Measurements from ENCODE around the gene GSTP1. TPM values are rescaled to one million over a fixed set of nuclear protein-coding genes. Genes with fewer than 3 reads are reported as not detected.

The GSTP1 gene
- total and polyA plus RNA-seq, 2 of the 8 experiments (the other 6 are each of a cell fraction or from before 2014, with no cell fraction given) = 1,454 to 3,329 TPM

DNA sequence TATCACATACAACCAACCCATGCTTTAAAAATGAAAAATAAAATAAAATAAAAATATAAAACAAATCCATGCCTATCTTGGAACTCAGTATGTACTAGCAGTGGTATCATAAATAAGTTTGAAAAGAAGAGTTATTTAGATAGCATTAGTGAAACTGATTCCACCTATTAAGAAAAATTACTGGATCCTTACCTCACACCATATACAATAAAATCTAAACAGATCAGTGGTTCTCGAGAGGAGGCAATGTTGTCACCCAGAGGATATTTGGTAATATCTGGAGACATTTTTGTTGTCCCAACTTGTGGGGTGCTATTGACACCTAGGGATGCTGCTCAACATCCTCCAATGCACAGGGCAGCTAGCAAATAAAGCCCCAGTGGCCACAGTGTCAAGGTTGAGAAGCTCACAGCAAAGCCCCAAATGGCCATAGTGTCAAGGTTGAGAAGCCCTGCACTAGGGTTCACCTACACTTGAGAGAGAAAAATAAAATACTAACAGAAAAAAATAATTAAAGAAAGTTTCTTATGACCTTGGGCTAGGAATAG lies 13.2 kb downstream of the GSTP1 start:
- no peak for DNase-seq (ENCODE audit: low read depth in 1 of 2, low spot score in 2 of 2)
- H3K4ac ChIP-seq (replicated peaks; ENCODE audit: insufficient read length, low read depth, low read length) = no peak overlapping the region
- H3K14ac ChIP-seq (ENCODE audit: insufficient read length) = no peak overlapping the region
- H3K79me2 ChIP-seq (ENCODE audit: control insufficient read depth in 1 of 2, insufficient read depth in 2 of 2, low read length in 2 of 2) = no peaks in the 10 kb centered on the region
- ChIA-PET POLR2A (ENCODE audit: partially characterized antibody) (interaction anchor here (6.1 kb wide), 1 partner anchor 13 kb away, joined by 71 read pairs; the partner anchor contains the start of gene GSTP1), CTCF (ENCODE audit: partially characterized antibody) (interaction anchor here (1.4 to 2.5 kb wide), 4 partner anchors 13 to 214 kb away, joined by 3 to 7 read pairs (median 4); partner anchors contain the start of gene GSTP1)
- no peak overlapping the region for H3K4me2 ChIP-seq (ENCODE audit: insufficient read depth in 1 of 2, low read depth in 2 of 2, low read length in 2 of 2)
- no peak overlapping the region for H3K9ac ChIP-seq (replicated peaks in 1 of 4; ENCODE audit: extremely low read depth in 1 of 4, low read depth in 3 of 4, low read length in 3 of 4)
- no peak overlapping the region for H4K91ac ChIP-seq (replicated peaks; ENCODE audit: insufficient read length, low read length)
- peaks cover 5 to 10% of the 10 kb centered on the region in 2 experiments; a peak in 3 of 4 replicates for H3K9me3 ChIP-seq (ENCODE audit: insufficient read depth in 2 of 2, low read depth in 1 of 2, low read length in 1 of 2)
- H3K23ac ChIP-seq (ENCODE audit: insufficient read length) = no peak overlapping the region
- no peak overlapping the region for H2AK5ac ChIP-seq (ENCODE audit: low read depth, low read length)
- H3K56ac ChIP-seq (replicated peaks; ENCODE audit: insufficient read length, low read depth, low read length) = no peak overlapping the region
- H3K79me1 ChIP-seq (ENCODE audit: low read depth, low read length) = no peaks in the 10 kb centered on the region
- no peaks in the 10 kb centered on the region for H3K23me2 ChIP-seq (ENCODE audit: low read depth, low read length)
- no peak overlapping the region for H2BK15ac ChIP-seq (ENCODE audit: low read length)
- no peaks in the 10 kb centered on the region for H4K20me1 ChIP-seq (replicated peaks in 1 of 2; ENCODE audit: control insufficient read depth in 1 of 2, insufficient read depth in 2 of 2, low read length in 2 of 2)
- H2BK5ac ChIP-seq (ENCODE audit: low read depth, low read length) = no peak overlapping the region
- 88% methylated on average over 1 of the region's 1 CpG; no CpG with 5 or more reads in 1 of the 2 experiments for WGBS, 2 experiments (ENCODE audit: extremely low coverage in 1 of 2, insufficient coverage in 1 of 2, insufficient read length in 1 of 2, insufficient replicate concordance in 2 of 2, low coverage in 1 of 2, low lambda C conversion rate in 2 of 2, missing lambda C conversion rate in 1 of 2)
- H3K18ac ChIP-seq (ENCODE audit: extremely low read depth, low read length) = no peak overlapping the region
- no peak overlapping the region for H4K5ac ChIP-seq (ENCODE audit: insufficient read length, low read depth, low read length)
- no peak overlapping the region for H2BK20ac ChIP-seq (ENCODE audit: low read length)
- no peak overlapping the region for H2BK120ac ChIP-seq (replicated peaks; ENCODE audit: low read depth, low read length)
- H2AFZ ChIP-seq (ENCODE audit: low read length) = no peak overlapping the region
- no peak for FAIRE-seq
- no peak for TF ChIP-seq CTCF (IDR thresholded peaks at IDR 0.05; ENCODE audit: control extremely low read depth in 1 of 3, insufficient read depth in 1 of 3, low read depth in 1 of 3, low read length in 3 of 3)
- no peak for TF ChIP-seq KDM5A (IDR thresholded peaks at IDR 0.05; ENCODE audit: low read length)
- no peak for TF ChIP-seq PHF8 (conservative IDR thresholded peaks at IDR 0.05; ENCODE audit: low read depth, low read length)
- no peak for TF ChIP-seq SAP30 (IDR thresholded peaks at IDR 0.05; ENCODE audit: insufficient read depth, insufficient replicate concordance, low read length)
- TF ChIP-seq RXRA (IDR thresholded peaks at IDR 0.05; ENCODE audit: insufficient read depth, low read depth, low read length) = no peak
- no peak for TF ChIP-seq CEBPB (IDR thresholded peaks at IDR 0.05; ENCODE audit: low read depth, low read length)
- no peak for TF ChIP-seq TAF1 (IDR thresholded peaks at IDR 0.05; ENCODE audit: low read depth, low read length)
- no peak for TF ChIP-seq CHD2 (IDR thresholded peaks at IDR 0.05; ENCODE audit: low read length)
- TF ChIP-seq KDM1A (IDR thresholded peaks at IDR 0.05; ENCODE audit: borderline replicate concordance, low read length) = no peak
- H2BK12ac ChIP-seq (ENCODE audit: low read depth, low read length) = no peak overlapping the region
- H3K27ac ChIP-seq (ENCODE audit: low read depth, low read length) = no peak overlapping the region
- peaks cover 0 to 3% (median 1%) of the 10 kb centered on the region in 4 experiments; a peak in 1 of 7 replicates for H3K4me1 ChIP-seq (replicated peaks in 1 of 4; ENCODE audit: control insufficient read depth in 3 of 4, insufficient read depth in 4 of 4, low read length in 3 of 4)
- H3K36me3 ChIP-seq (ENCODE audit: control insufficient read depth in 2 of 4, insufficient read depth in 4 of 4, low read length in 3 of 4) = no peaks in the 10 kb centered on the region
- H3K4me3 ChIP-seq (ENCODE audit: extremely low read depth in 1 of 4, insufficient read depth in 2 of 4, low read depth in 3 of 4, low read length in 4 of 4) = no peak overlapping the region
- no peaks in the 10 kb centered on the region for H3K27me3 ChIP-seq (replicated peaks in 1 of 4; ENCODE audit: control insufficient read depth in 3 of 4, extremely low read depth in 1 of 4, insufficient read depth in 3 of 4, low read length in 3 of 4)
- no peak overlapping the region for H4K8ac ChIP-seq (ENCODE audit: extremely low read depth, insufficient read depth, low read length)
